H1 (cell line): Measurements from ENCODE around the gene TTC21A. TPM values are rescaled to one million over a fixed set of nuclear protein-coding genes. Genes with fewer than 3 reads are reported as not detected.

ENCODE experiments used
- CTCF ChIA-PET: fragments of 300-600 bp; sonication (Branson Sonifier 250); formaldehyde crosslinking; loops from one replicate; lab custom pipeline; 2021; ENCODE audit not compliant: partially characterized antibody; lab: Charles Lee
- POLR2A ChIA-PET: fragments of 300-600 bp; sonication (Branson Sonifier 250); formaldehyde crosslinking; loops from one replicate; lab custom pipeline; 2021; ENCODE audit warnings: inconsistent platforms; ENCODE audit not compliant: partially characterized antibody; lab: Charles Lee
- DNase-seq, 2 experiments: peaks; one replicate each; pipeline versions ENCODE4 v3.0.0 to v3.0.0-alpha.2; 2010 to 2022; ENCODE audit warnings: low spot score in 2 of 2, low read depth in 1 of 2, mixed read lengths in 1 of 2
- FAIRE-seq: peaks from 2 replicates; lab custom pipeline; 2011; peaks lifted over from hg19 to GRCh38; lab: Jason Lieb, UNC
- H2AFZ ChIP-seq: 2 replicates; pipeline ENCODE4 v1.8.1; 2012; ENCODE audit warnings: low read length, inconsistent platforms
- H2AK5ac ChIP-seq: 2 replicates; pipeline ENCODE4 v1.6.1; 2013; ENCODE audit warnings: low read depth, low read length
- H2BK120ac ChIP-seq: replicated peaks from 2 replicates; pipeline ENCODE3; 2013; ENCODE audit warnings: low read depth, low read length, inconsistent platforms
- H2BK12ac ChIP-seq: 2 replicates; pipeline ENCODE4 v1.6.1; 2013; ENCODE audit warnings: low read depth, low read length
- H2BK15ac ChIP-seq: 2 replicates; pipeline ENCODE4 v1.6.1; 2013; ENCODE audit warnings: low read length
- H2BK20ac ChIP-seq: 2 replicates; pipeline ENCODE4 v1.6.1; 2013; ENCODE audit warnings: low read length
- H2BK5ac ChIP-seq: 2 replicates; pipeline ENCODE4 v1.6.1; 2013; ENCODE audit warnings: low read depth, low read length
- H3K14ac ChIP-seq: 2 replicates; pipeline ENCODE4 v1.6.1; 2013; ENCODE audit warnings: inconsistent platforms; ENCODE audit not compliant: insufficient read length
- H3K18ac ChIP-seq: 2 replicates; pipeline ENCODE4 v1.6.1; 2013; ENCODE audit warnings: low read length; ENCODE audit errors: extremely low read depth
- H3K23ac ChIP-seq: 2 replicates; pipeline ENCODE4 v1.6.1; 2013; ENCODE audit warnings: inconsistent platforms; ENCODE audit not compliant: insufficient read length
- H3K23me2 ChIP-seq: 2 replicates; pipeline ENCODE4 v1.6.1; 2013; ENCODE audit warnings: low read depth, low read length
- H3K27ac ChIP-seq: 2 replicates; pipeline ENCODE4 v1.6.1; 2011; ENCODE audit warnings: low read depth, low read length, inconsistent platforms
- H3K27me3 ChIP-seq, 4 experiments: replicated peaks in 1 of 4; 1 replicate in 1 of 4; 2 replicates in 3 of 4; pipeline versions ENCODE4 v1.6.1 to v1.8.1; 2011 to 2013; ENCODE audit warnings: low read length in 3 of 4, mild to moderate bottlenecking in 3 of 4, inconsistent platforms in 2 of 4, mixed read lengths in 2 of 4, moderate library complexity in 1 of 4; ENCODE audit not compliant: control insufficient read depth in 3 of 4, insufficient read depth in 3 of 4; ENCODE audit errors: extremely low read depth in 1 of 4
- H3K36me3 ChIP-seq, 4 experiments: 2 replicates each; pipeline versions ENCODE4 v1.6.1 to v1.8.1; 2011 to 2013; ENCODE audit warnings: mild to moderate bottlenecking in 4 of 4, low read length in 3 of 4, moderate library complexity in 2 of 4, control low read depth in 1 of 4, inconsistent platforms in 1 of 4; ENCODE audit not compliant: insufficient read depth in 4 of 4, control insufficient read depth in 2 of 4
- H3K4ac ChIP-seq: replicated peaks from 2 replicates; pipeline ENCODE3; 2013; ENCODE audit warnings: low read length, low read depth, mixed read lengths, inconsistent platforms; ENCODE audit not compliant: insufficient read length
- H3K4me1 ChIP-seq, 4 experiments: replicated peaks in 1 of 4; 1 replicate in 1 of 4; 2 replicates in 3 of 4; pipeline versions ENCODE4 v1.6.1 to v1.8.1; 2011 to 2013; ENCODE audit warnings: low read length in 3 of 4, inconsistent platforms in 2 of 4, mixed read lengths in 1 of 4; ENCODE audit not compliant: insufficient read depth in 4 of 4, control insufficient read depth in 3 of 4
- H3K4me2 ChIP-seq, 2 experiments: 2 replicates each; pipeline versions ENCODE4 v1.6.1 to v1.8.1; 2011 to 2013; ENCODE audit warnings: low read depth in 2 of 2, low read length in 2 of 2, control low read depth in 1 of 2, inconsistent platforms in 1 of 2, mild to moderate bottlenecking in 1 of 2; ENCODE audit not compliant: insufficient read depth in 1 of 2
- H3K4me3 ChIP-seq, 4 experiments: fragments of 200-600, 300-600 bp in 1 of 4; sonication (generic), shearing (Covaris generic), sonication (Bioruptor Twin) in 1 of 4; 2 replicates each; pipeline versions ENCODE4 v1.5.1 to v1.8.1; 2011 to 2016; ENCODE audit warnings: low read length in 4 of 4, low read depth in 3 of 4, control low read depth in 2 of 4, inconsistent platforms in 2 of 4, mild to moderate bottlenecking in 2 of 4, mixed read lengths in 1 of 4, moderate library complexity in 1 of 4; ENCODE audit not compliant: insufficient read depth in 2 of 4; ENCODE audit errors: extremely low read depth in 1 of 4
- H3K56ac ChIP-seq: replicated peaks from 2 replicates; pipeline ENCODE3; 2013; ENCODE audit warnings: low read depth, mild to moderate bottlenecking, mixed read lengths, low read length, inconsistent platforms; ENCODE audit not compliant: insufficient read length
- H3K79me1 ChIP-seq: 2 replicates; pipeline ENCODE4 v1.6.1; 2013; ENCODE audit warnings: low read depth, low read length, control low read depth
- H3K79me2 ChIP-seq, 2 experiments: 2 replicates each; pipeline versions ENCODE4 v1.6.1 to v1.8.1; 2012 to 2013; ENCODE audit warnings: low read length in 2 of 2, mild to moderate bottlenecking in 2 of 2, inconsistent platforms in 1 of 2; ENCODE audit not compliant: insufficient read depth in 2 of 2, control insufficient read depth in 1 of 2
- H3K9ac ChIP-seq, 4 experiments: replicated peaks in 1 of 4; 1 replicate in 1 of 4; 2 replicates in 3 of 4; pipeline versions ENCODE4 v1.6.1 to v1.8.1; 2011 to 2013; ENCODE audit warnings: low read depth in 3 of 4, low read length in 3 of 4, control low read depth in 2 of 4, mild to moderate bottlenecking in 2 of 4, moderate library complexity in 2 of 4, inconsistent platforms in 1 of 4; ENCODE audit errors: extremely low read depth in 1 of 4
- H3K9me3 ChIP-seq, 2 experiments: 2 replicates each; pipeline versions ENCODE4 v1.6.1 to v1.8.1; 2012 to 2013; ENCODE audit warnings: mild to moderate bottlenecking in 2 of 2, moderate library complexity in 2 of 2, control low read depth in 1 of 2, inconsistent platforms in 1 of 2, low read depth in 1 of 2, low read length in 1 of 2, mixed read lengths in 1 of 2; ENCODE audit not compliant: insufficient read depth in 2 of 2
- H4K20me1 ChIP-seq, 2 experiments: replicated peaks in 1 of 2; 2 replicates each; pipeline versions ENCODE3 to v1.8.1; 2011 to 2013; ENCODE audit warnings: inconsistent platforms in 2 of 2, low read length in 2 of 2, mild to moderate bottlenecking in 1 of 2; ENCODE audit not compliant: insufficient read depth in 2 of 2, control insufficient read depth in 1 of 2
- H4K5ac ChIP-seq: 2 replicates; pipeline ENCODE4 v1.6.1; 2013; ENCODE audit warnings: low read length, low read depth, mixed read lengths, inconsistent platforms; ENCODE audit not compliant: insufficient read length
- H4K8ac ChIP-seq: 2 replicates; pipeline ENCODE4 v1.8.0; 2013; ENCODE audit warnings: mild to moderate bottlenecking, moderate library complexity, low read length, inconsistent platforms; ENCODE audit not compliant: insufficient read depth; ENCODE audit errors: extremely low read depth
- H4K91ac ChIP-seq: replicated peaks from 2 replicates; pipeline ENCODE3; 2013; ENCODE audit warnings: low read length, mixed read lengths, inconsistent platforms; ENCODE audit not compliant: insufficient read length
- CHD2 ChIP-seq: IDR thresholded peaks from 2 replicates; pipeline ENCODE4 v1.6.1; 2012; ENCODE audit warnings: low read length, improper control_type of control experiment
- CREB1 ChIP-seq: IDR thresholded peaks from 2 replicates; pipeline ENCODE4 v1.6.1; 2012; ENCODE audit warnings: inconsistent platforms
- CTBP2 ChIP-seq: IDR thresholded peaks from 2 replicates; pipeline ENCODE4 v1.7.0; 2011; ENCODE audit warnings: borderline replicate concordance, mild to moderate bottlenecking, moderate library complexity, mixed read lengths, low read length; ENCODE audit not compliant: insufficient read depth, insufficient read length
- FOSL1 ChIP-seq: IDR thresholded peaks from 2 replicates; pipeline ENCODE4 v1.6.1; 2011; ENCODE audit warnings: mild to moderate bottlenecking, low read depth, low read length, moderate library complexity; ENCODE audit not compliant: insufficient read depth
- MAX ChIP-seq: IDR thresholded peaks from 2 replicates; pipeline ENCODE4 v1.6.1; 2012; ENCODE audit warnings: inconsistent platforms
- SAP30 ChIP-seq: fragments of 300-600 bp; sonication (generic); IDR thresholded peaks from 2 replicates; pipeline ENCODE4 v1.7.1; 2012; ENCODE audit warnings: low read length, moderate library complexity, mild to moderate bottlenecking, inconsistent platforms; ENCODE audit not compliant: insufficient read depth, insufficient replicate concordance
- SIRT6 ChIP-seq: IDR thresholded peaks from one replicate; pipeline ENCODE4 v1.7.1; 2012; ENCODE audit warnings: low read length, inconsistent platforms
- SP1 ChIP-seq: IDR thresholded peaks from 2 replicates; pipeline ENCODE4 v1.6.1; 2011; ENCODE audit warnings: low read depth, low read length
- SP2 ChIP-seq: IDR thresholded peaks from 2 replicates; pipeline ENCODE4 v1.6.1; 2012; ENCODE audit warnings: mild to moderate bottlenecking, low read length, inconsistent platforms
- SRF ChIP-seq: IDR thresholded peaks from 2 replicates; pipeline ENCODE4 v1.6.1; 2011; ENCODE audit warnings: mild to moderate bottlenecking, low read depth, low read length, moderate library complexity
- SUZ12 ChIP-seq: fragments of 200-600 bp; sonication (generic); IDR thresholded peaks from 2 replicates; pipeline ENCODE4 v1.6.1; 2012; ENCODE audit warnings: mild to moderate bottlenecking, inconsistent platforms, low read length, moderate library complexity, mixed read lengths
- ZNF274 ChIP-seq: IDR thresholded peaks from 2 replicates; pipeline ENCODE4 v1.7.0; 2012; ENCODE audit warnings: low read length, borderline replicate concordance; ENCODE audit errors: extremely low read depth
- WGBS, 2 experiments: shearing (Covaris generic) in 1 of 2; methylation state at CpG; one replicate each; pipeline versions ENCODE4 v1.1.6 to v1.1.7; 2013 to 2015; ENCODE audit warnings: low lambda C conversion rate in 2 of 2, mixed read lengths in 2 of 2, inconsistent platforms in 1 of 2, low coverage in 1 of 2, missing lambda C conversion rate in 1 of 2; ENCODE audit not compliant: insufficient replicate concordance in 2 of 2, insufficient coverage in 1 of 2, insufficient read length in 1 of 2; ENCODE audit errors: extremely low coverage in 1 of 2, missing lambda C conversion rate in 1 of 2; 5-methylcytosine and 5-hydroxymethylcytosine counted together
- polyA plus RNA-seq, 7 experiments: library from polyadenylated mRNA; depleted of rRNA in 3 of 7; stranded (reverse) in 5 of 7; unstranded in 2 of 7; fragments of >200 nt in 5 of 7; fragments of 200-250 nt in 2 of 7; gene quantifications; 1 replicate in 5 of 7; 2 replicates in 1 of 7; 4 replicates in 1 of 7; pipeline versions ENCODE4 v1.2.1 to v1.2.3, GENCODE V29; 2011 to 2013; ENCODE audit warnings: missing spikeins in 2 of 7, mixed read lengths in 2 of 7
- total RNA-seq: library from RNA; stranded (reverse); fragmentation: NEBNext Ultra II Directional; extraction: Animal tissue kit (Norgen Biotek cat#: 25700); gene quantifications from 2 replicates; pipeline ENCODE4 v1.2.1, GENCODE V29; 2021

TTC21A gene
- total and polyA plus RNA-seq, 2 of the 8 experiments (the other 6 are each of a cell fraction or from before 2014, with no cell fraction given), result 2.3 to 2.8 TPM

GRCh38 chr3:39102504-39103323 is 4.8 kb upstream of the TTC21A start:
- CTCF ChIA-PET, result interaction anchor here (0.9 to 10.4 kb wide), 5 partner anchors 14 to 188 kb away, joined by 3 to 106 read pairs (median 10); partner anchors contain the start of gene CX3CR1
- H3K79me2 ChIP-seq, result no peaks in the 10 kb centered on the region
- peaks cover 7 to 14% (median 10%) of the 10 kb centered on the region in 4 experiments; a peak in 6 of 8 replicates for H3K36me3 ChIP-seq
- H3K9ac ChIP-seq, result no peak overlapping the region
- H3K14ac ChIP-seq, result no peak overlapping the region
- H3K23me2 ChIP-seq, result peaks cover 8% of the 10 kb centered on the region; the same call in 1 of the 2 replicates
- no peak overlapping the region for H4K8ac ChIP-seq
- 84% methylated on average over 8 of the region's 8 CpGs; no CpG with 5 or more reads in 1 of the 2 experiments for WGBS, 2 experiments
- H2BK12ac ChIP-seq, result no peak overlapping the region
- H2BK20ac ChIP-seq, result no peak overlapping the region
- no peak overlapping the region for H2BK120ac ChIP-seq
- no peak overlapping the region for H4K5ac ChIP-seq
- H2AK5ac ChIP-seq, result no peak overlapping the region
- no peak overlapping the region for H2AFZ ChIP-seq
- no peak overlapping the region for H3K18ac ChIP-seq
- no peaks in the 10 kb centered on the region; a peak in 2 of 7 replicates for H3K4me1 ChIP-seq
- no peak overlapping the region for H3K23ac ChIP-seq
- H3K9me3 ChIP-seq, result no peaks in the 10 kb centered on the region; a peak in 1 of 4 replicates
- POLR2A ChIA-PET, result interaction anchor here (1.7 kb wide), 1 partner anchor 10 kb away, joined by 4 read pairs; no protein-coding TSS in a partner anchor
- H3K27me3 ChIP-seq, result peaks cover 0 to 2% (median 0%) of the 10 kb centered on the region in 4 experiments; a peak in 1 of 7 replicates
- no peak overlapping the region for H4K91ac ChIP-seq
- DNase-seq (peak in 1 of 2 experiments; percentile 41), FAIRE-seq (no peak)
- H3K56ac ChIP-seq, result no peak overlapping the region
- H2BK15ac ChIP-seq, result no peak overlapping the region
- H3K79me1 ChIP-seq, result peaks cover 6% of the 10 kb centered on the region; the same call in 1 of the 2 replicates
- H3K27ac ChIP-seq, result no peak overlapping the region
- H3K4me3 ChIP-seq, result no peak overlapping the region
- H3K4me2 ChIP-seq, result no peak overlapping the region
- H2BK5ac ChIP-seq, result no peak overlapping the region
- H4K20me1 ChIP-seq, result peaks cover 0 to 12% of the 10 kb centered on the region in 2 experiments
- no peak overlapping the region for H3K4ac ChIP-seq
- TF ChIP-seq SIRT6, result no peak
- no peak for TF ChIP-seq MAX
- no peak for TF ChIP-seq SP2
- TF ChIP-seq SAP30, result no peak
- TF ChIP-seq CTBP2, result no peak
- TF ChIP-seq ZNF274, result no peak
- TF ChIP-seq CHD2, result no peak
- TF ChIP-seq FOSL1, result no peak
- no peak for TF ChIP-seq SRF
- no peak for TF ChIP-seq SP1
- TF ChIP-seq SUZ12, result no peak
- TF ChIP-seq CREB1, result no peak
